ENCODE data around the gene TAS2R19. TPM values are rescaled to one million over a fixed set of nuclear protein-coding genes. Genes with fewer than 3 reads are reported as not detected.

The TAS2R19 gene
- total RNA-seq, 4 donors from 2014 or later: 1.9 to 5.7 (median 5.3) TPM; not detected in 1

GRCh38 chr12:11015775-11016430 is 6.5 kb downstream of the TAS2R19 start:
- Histone ChIP-seq H3K4me3 (no peak overlapping the region), H3K36me3 (peaks cover 0 to 5% of the 10 kb centered on the region in 2 donors), H3K27me3 (no peaks in the 10 kb centered on the region), H3K4me1 (no peaks in the 10 kb centered on the region), H3K9me3 (no peaks in the 10 kb centered on the region), H3K27ac (no peak overlapping the region)
- ATAC-seq: no peak
- no peak for TF ChIP-seq POLR2A (IDR thresholded peaks at IDR 0.05)
- no peak for TF ChIP-seq POLR2AphosphoS5 (IDR thresholded peaks at IDR 0.05)
- TF ChIP-seq, protein P1, sequence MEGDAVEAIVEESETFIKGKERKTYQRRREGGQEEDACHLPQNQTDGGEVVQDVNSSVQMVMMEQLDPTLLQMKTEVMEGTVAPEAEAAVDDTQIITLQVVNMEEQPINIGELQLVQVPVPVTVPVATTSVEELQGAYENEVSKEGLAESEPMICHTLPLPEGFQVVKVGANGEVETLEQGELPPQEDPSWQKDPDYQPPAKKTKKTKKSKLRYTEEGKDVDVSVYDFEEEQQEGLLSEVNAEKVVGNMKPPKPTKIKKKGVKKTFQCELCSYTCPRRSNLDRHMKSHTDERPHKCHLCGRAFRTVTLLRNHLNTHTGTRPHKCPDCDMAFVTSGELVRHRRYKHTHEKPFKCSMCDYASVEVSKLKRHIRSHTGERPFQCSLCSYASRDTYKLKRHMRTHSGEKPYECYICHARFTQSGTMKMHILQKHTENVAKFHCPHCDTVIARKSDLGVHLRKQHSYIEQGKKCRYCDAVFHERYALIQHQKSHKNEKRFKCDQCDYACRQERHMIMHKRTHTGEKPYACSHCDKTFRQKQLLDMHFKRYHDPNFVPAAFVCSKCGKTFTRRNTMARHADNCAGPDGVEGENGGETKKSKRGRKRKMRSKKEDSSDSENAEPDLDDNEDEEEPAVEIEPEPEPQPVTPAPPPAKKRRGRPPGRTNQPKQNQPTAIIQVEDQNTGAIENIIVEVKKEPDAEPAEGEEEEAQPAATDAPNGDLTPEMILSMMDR (IDR thresholded peaks at IDR 0.05): no peak
- no peak for TF ChIP-seq EP300 (IDR thresholded peaks at IDR 0.05)
- 83 to 100% methylated on average over 1 to 3 of the region's 4 CpGs for WGBS, 2 donors (ENCODE audit: low coverage in 1 of 2)

DNA sequence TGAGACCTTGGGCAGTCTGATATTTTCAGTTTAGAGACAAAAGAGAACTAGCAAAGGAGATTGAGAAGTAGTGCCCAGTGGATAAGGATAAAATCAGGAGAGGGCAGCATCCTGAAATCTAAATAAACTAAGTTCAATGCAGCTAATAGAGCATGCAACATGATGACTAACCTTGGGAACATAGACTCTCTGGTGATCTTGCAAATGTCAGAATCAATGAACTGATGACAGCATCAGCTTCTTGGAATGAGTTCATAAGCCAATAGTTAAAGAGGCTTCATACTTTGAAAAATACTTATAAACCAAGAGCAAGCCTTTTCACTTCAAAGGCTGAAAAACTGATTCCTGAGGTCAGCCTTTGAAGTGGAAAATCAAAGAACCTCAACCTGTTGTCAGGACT is 8.2 kb downstream of the TAS2R19 start:
- no peaks in the 10 kb centered on the region for H3K9me3 ChIP-seq
- no peaks in the 10 kb centered on the region for H3K4me1 ChIP-seq
- H3K27ac ChIP-seq: no peak overlapping the region
- H3K27me3 ChIP-seq: no peaks in the 10 kb centered on the region
- TF ChIP-seq, protein P1 (IDR thresholded peaks at IDR 0.05): no peak
- TF ChIP-seq POLR2AphosphoS5 (IDR thresholded peaks at IDR 0.05) (no peak), POLR2A (IDR thresholded peaks at IDR 0.05) (no peak), EP300 (IDR thresholded peaks at IDR 0.05) (no peak)
- ATAC-seq: no peak
- peaks cover 0 to 5% of the 10 kb centered on the region in 2 donors for H3K36me3 ChIP-seq
- no peak overlapping the region for H3K4me3 ChIP-seq

- H3K27me3 ChIP-seq: no peaks in the 10 kb centered on the region
- no peak for ATAC-seq
- TF ChIP-seq EP300 (IDR thresholded peaks at IDR 0.05) (no peak), POLR2AphosphoS5 (IDR thresholded peaks at IDR 0.05) (no peak), POLR2A (IDR thresholded peaks at IDR 0.05) (no peak)
- TF ChIP-seq, protein P1 (IDR thresholded peaks at IDR 0.05): no peak
- no peaks in the 10 kb centered on the region for H3K36me3 ChIP-seq
- H3K4me3 ChIP-seq: no peak overlapping the region
- H3K4me1 ChIP-seq: no peaks in the 10 kb centered on the region
- H3K9me3 ChIP-seq: no peaks in the 10 kb centered on the region
- H3K27ac ChIP-seq: no peak overlapping the region
- WGBS, 2 donors (ENCODE audit: low coverage in 1 of 2): 100% methylated on average over 1 of the region's 1 CpG
Observed at GRCh38 chr12:11007608-11008007, 14.8 kb downstream of the TAS2R19 start.

GRCh38 chr12:10998204-10998603 is 24.2 kb downstream of the TAS2R19 start, which contains the start of gene TAS2R20:
TSS of gene TAS2R20 (minus strand) at chr12:10998304. CDS start at chr12:10997875, 429 bp downstream.
- TF ChIP-seq, protein P1 (IDR thresholded peaks at IDR 0.05): no peak
- no peak for TF ChIP-seq EP300 (IDR thresholded peaks at IDR 0.05)
- no peak for TF ChIP-seq POLR2A (IDR thresholded peaks at IDR 0.05)
- no peak for TF ChIP-seq POLR2AphosphoS5 (IDR thresholded peaks at IDR 0.05)
- Histone ChIP-seq H3K27ac (no peak within 1 kb of the TSS), H3K4me3 (no peak within 1 kb of the TSS), H3K27me3 (no peaks in the 10 kb centered on the region), H3K9me3 (no peaks in the 10 kb centered on the region), H3K4me1 (no peaks in the 10 kb centered on the region), H3K36me3 (peaks cover 0 to 11% of the 10 kb centered on the region in 2 donors)
- ATAC-seq: no peak

GRCh38 chr12:10994307-10994706 is 28.1 kb downstream of the TAS2R19 start:
- 89 to 94% methylated on average over 3 of the region's 3 CpGs for WGBS, 2 donors (ENCODE audit: low coverage in 1 of 2)
- ATAC-seq: no peak
- TF ChIP-seq POLR2A (IDR thresholded peaks at IDR 0.05) (no peak), EP300 (IDR thresholded peaks at IDR 0.05) (no peak), POLR2AphosphoS5 (IDR thresholded peaks at IDR 0.05) (no peak)
- TF ChIP-seq, protein P1 (IDR thresholded peaks at IDR 0.05): no peak
- Histone ChIP-seq H3K4me3 (no peak overlapping the region), H3K9me3 (peaks cover 0 to 5% (median 0%) of the 10 kb centered on the region in 3 donors), H3K27me3 (no peaks in the 10 kb centered on the region), H3K27ac (no peak overlapping the region), H3K4me1 (no peaks in the 10 kb centered on the region), H3K36me3 (peaks cover 0 to 11% of the 10 kb centered on the region in 2 donors)

Data from gastroesophageal sphincter (tissue), 4 donors.